GM21528 (cell line): Measurements from ENCODE around the gene CYB5R2.
"Not testable (repeated sequence)": the region's sequence is repeated elsewhere in the genome, so short reads cannot be mapped to it uniquely, and the experiment has no call there.

Experiments used
- ATAC-seq: cut with Tn5 transposase; IDR thresholded peaks from one replicate; pipeline ENCODE4 v1.9.1; 2021; ENCODE audit warnings: mild to moderate bottlenecking, moderate library complexity; ENCODE audit not compliant: unreplicated experiment, low FRiP score

CYB5R2 gene

GRCh38 chr11:7670641-7671040, 2.7 kb downstream of the CYB5R2 start:
- ATAC-seq = no peak

GRCh38 chr11:7668911-7669310, 4.4 kb downstream of the CYB5R2 start:
- no peak for ATAC-seq

GRCh38 chr11:7668464-7668863, 4.8 kb downstream of the CYB5R2 start:
- ATAC-seq = no peak

- ATAC-seq = no peak
Observed at GRCh38 chr11:7667460-7667859, 5.8 kb downstream of the CYB5R2 start.

GRCh38 chr11:7666292-7666866, 6.9 kb downstream of the CYB5R2 start:
- ATAC-seq = no peak

GRCh38 chr11:7665473-7666291, 7.6 kb downstream of the CYB5R2 start:
- ATAC-seq = peak; percentile 98

GRCh38 chr11:7664867-7665266, 8.4 kb downstream of the CYB5R2 start:
- no peak for ATAC-seq

- not testable (repeated sequence) for ATAC-seq
Observed at GRCh38 chr11:7663531-7663930, 9.8 kb downstream of the CYB5R2 start.

GRCh38 chr11:7657306-7658025, 15.8 kb downstream of the CYB5R2 start:
- no peak for ATAC-seq

- no peak for ATAC-seq
Observed at GRCh38 chr11:7656704-7657103, 16.6 kb downstream of the CYB5R2 start.

GRCh38 chr11:7655253-7656217, 17.8 kb downstream of the CYB5R2 start:
- ATAC-seq = no peak

- no peak for ATAC-seq
Observed at GRCh38 chr11:7654195-7654705, 19.1 kb downstream of the CYB5R2 start.

GRCh38 chr11:7651700-7652099, 21.6 kb downstream of the CYB5R2 start:
- no peak for ATAC-seq

GRCh38 chr11:7651140-7651551, 22.2 kb downstream of the CYB5R2 start:
- no peak for ATAC-seq

- ATAC-seq = no peak
Observed at GRCh38 chr11:7648264-7648663, 25.0 kb downstream of the CYB5R2 start.

GRCh38 chr11:7646866-7647265, 26.4 kb downstream of the CYB5R2 start:
- no peak for ATAC-seq

GRCh38 chr11:7645206-7645605, 28.1 kb downstream of the CYB5R2 start:
- ATAC-seq = no peak

- no peak for ATAC-seq
Observed at GRCh38 chr11:7643314-7643713, 30.0 kb downstream of the CYB5R2 start.

- no peak for ATAC-seq
Observed at GRCh38 chr11:7642747-7643146, 30.6 kb downstream of the CYB5R2 start.

- no peak for ATAC-seq
Observed at GRCh38 chr11:7640816-7641215, 32.5 kb downstream of the CYB5R2 start.
